Body of pancreas (tissue), 4 donors: ENCODE measurements around the gene KCNAB1. TPM values are rescaled to one million over a fixed set of nuclear protein-coding genes. Genes with fewer than 3 reads are reported as not detected.

ENCODE experiments used
- ATAC-seq: fragments of 150-250 bp; one replicate; pipeline ENCODE4 v1.9.1; 2016
- DNase-seq, 4 donors: peaks; one replicate each; pipeline ENCODE4 v3.0.0-alpha.2; 2019
- H3K27ac ChIP-seq, 4 donors: fragments of 200-600 bp; sonication (generic); 1 replicate in 3 of 4; 2 replicates in 1 of 4; pipeline versions ENCODE4 v1.5.1 to v1.6.1; 2016 to 2019; ENCODE audit warnings: mild to moderate bottlenecking in 1 of 4, mixed read lengths in 1 of 4, moderate library complexity in 1 of 4
- H3K27me3 ChIP-seq, 2 donors: fragments of 200-600 bp; sonication (generic); one replicate each; pipeline ENCODE4 v1.6.0; 2016; ENCODE audit warnings: mild to moderate bottlenecking in 1 of 2
- H3K36me3 ChIP-seq, 2 donors: fragments of 200-600 bp; sonication (generic); replicated peaks in 1 of 2; 2 replicates each; pipeline ENCODE4 v1.5.1; 2016; ENCODE audit warnings: low read depth in 2 of 2; ENCODE audit not compliant: insufficient read depth in 1 of 2
- H3K4me1 ChIP-seq: fragments of 200-600 bp; sonication (generic); one replicate; pipeline ENCODE4 v1.6.0; 2016
- H3K4me3 ChIP-seq, 2 donors: fragments of 200-600 bp; sonication (generic); 1 replicate in 1 of 2; 2 replicates in 1 of 2; pipeline ENCODE4 v1.5.1; 2016 to 2019
- H3K9me3 ChIP-seq, 3 donors: fragments of 200-600 bp; sonication (generic); 1 replicate in 2 of 3; 2 replicates in 1 of 3; pipeline ENCODE4 v1.5.1; 2016
- CTCF ChIP-seq, 7 experiments: fragments of 450-650 bp in 4 of 7; fragments of 200-600 bp in 3 of 7; sonication (generic) in 3 of 7; IDR thresholded peaks; one replicate each; pipeline ENCODE4 v1.5.1; 2016 to 2019; ENCODE audit warnings: antibody characterized with exemption in 7 of 7
- POLR2A ChIP-seq, 3 donors: fragments of 450-650 bp; IDR thresholded peaks; one replicate each; pipeline ENCODE4 v1.6.1; 2016; ENCODE audit warnings: antibody characterized with exemption in 3 of 3, mild to moderate bottlenecking in 2 of 3
- WGBS, 2 donors: methylation state at CpG; one replicate each; pipeline ENCODE4 v1.1.5; 2017; 5-methylcytosine and 5-hydroxymethylcytosine counted together
- intact Hi-C: fragments of 100-400 bp; cut with DNase I; formaldehyde crosslinking; loops from one replicate; pipeline ENCODE4 v1.15.1; 2023
- total RNA-seq, 2 donors: library from RNA; depleted of rRNA; stranded (reverse); fragments of >200 nt; gene quantifications; one replicate each; pipeline ENCODE4 v1.1.0, GENCODE V29; 2016

The KCNAB1 gene
- total RNA-seq, 2 donors from 2014 or later = 5.2 to 5.3 TPM

- H3K36me3 ChIP-seq = no peaks in the 10 kb centered on the region
- 81 to 91% methylated on average over 1 of the region's 1 CpG for WGBS, 2 donors
- intact Hi-C loops = no loop called here
- H3K4me1 ChIP-seq = peaks cover 11% of the 10 kb centered on the region
- ATAC-seq = no peak
- TF ChIP-seq CTCF (IDR thresholded peaks at IDR 0.05) = no peak
- no peak for TF ChIP-seq POLR2A (IDR thresholded peaks at IDR 0.05)
- H3K27ac ChIP-seq = no peak overlapping the region
- no peak overlapping the region for H3K4me3 ChIP-seq
- no peak for DNase-seq
- H3K9me3 ChIP-seq = no peaks in the 10 kb centered on the region
- H3K27me3 ChIP-seq = no peaks in the 10 kb centered on the region
Observed at GRCh38 chr3:156303001-156303707, 182.8 kb downstream of the KCNAB1 start.

GRCh38 chr3:156304406-156304805 lies 184.0 kb downstream of the KCNAB1 start:
- no peak overlapping the region for H3K4me3 ChIP-seq
- peak; percentile 56 for ATAC-seq
- H3K9me3 ChIP-seq = no peaks in the 10 kb centered on the region
- WGBS, 2 donors = 49 to 56% methylated on average over 3 of the region's 3 CpGs
- intact Hi-C loops = no loop called here
- TF ChIP-seq POLR2A (IDR thresholded peaks at IDR 0.05) (no peak), CTCF (IDR thresholded peaks at IDR 0.05) (no peak)
- no peaks in the 10 kb centered on the region for H3K36me3 ChIP-seq
- H3K4me1 ChIP-seq = peaks cover 11% of the 10 kb centered on the region
- H3K27ac ChIP-seq = peak overlapping the region in 2 of 4 donors; percentile 21 to 43
- no peak for DNase-seq
- no peaks in the 10 kb centered on the region for H3K27me3 ChIP-seq

DNA sequence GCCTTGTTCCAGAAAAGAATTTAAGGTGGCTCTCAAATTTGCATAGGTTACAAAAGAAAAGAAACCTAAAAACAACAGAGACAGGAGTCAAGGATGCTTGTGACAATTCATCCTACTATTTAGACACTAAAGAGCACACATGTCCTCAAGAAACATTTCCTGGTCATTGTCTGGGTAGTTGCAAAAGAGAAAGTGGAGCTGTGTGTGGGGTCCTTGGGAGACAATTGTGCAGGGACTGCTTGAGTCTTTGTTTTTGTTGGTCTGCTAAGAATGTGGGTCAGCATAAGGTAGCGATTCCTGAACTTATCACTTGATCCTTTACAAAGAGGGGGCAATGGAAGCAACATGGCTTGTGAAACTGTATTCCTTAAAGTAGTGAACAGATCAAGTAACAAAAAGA lies 185.3 kb downstream of the KCNAB1 start:
- 53 to 63% methylated on average over 1 of the region's 1 CpG for WGBS, 2 donors

GRCh38 chr3:156307704-156308103 lies 187.3 kb downstream of the KCNAB1 start:
- intact Hi-C loops = no loop called here
- Histone ChIP-seq H3K4me1 (peaks cover 11% of the 10 kb centered on the region), H3K4me3 (no peak overlapping the region), H3K9me3 (no peaks in the 10 kb centered on the region), H3K27ac (no peak overlapping the region), H3K27me3 (no peaks in the 10 kb centered on the region), H3K36me3 (no peaks in the 10 kb centered on the region)
- ATAC-seq = peak; percentile 45
- DNase-seq = peak; percentile 29 to 63 (median 54)
- TF ChIP-seq POLR2A (IDR thresholded peaks at IDR 0.05) (no peak), CTCF (IDR thresholded peaks at IDR 0.05) (no peak)
- 20 to 21% methylated on average over 4 of the region's 4 CpGs for WGBS, 2 donors

More for the DNA sequence above, 185.3 kb downstream of the KCNAB1 start:
- Histone ChIP-seq H3K4me3 (no peak overlapping the region), H3K4me1 (peaks cover 11% of the 10 kb centered on the region), H3K27ac (no peak overlapping the region), H3K36me3 (no peaks in the 10 kb centered on the region), H3K27me3 (no peaks in the 10 kb centered on the region), H3K9me3 (no peaks in the 10 kb centered on the region)
- DNase-seq (no peak), ATAC-seq (no peak)
- intact Hi-C loops = no loop called here
- TF ChIP-seq POLR2A (IDR thresholded peaks at IDR 0.05) (no peak), CTCF (IDR thresholded peaks at IDR 0.05) (no peak)

- H3K27ac ChIP-seq = no peak overlapping the region
- 75 to 77% methylated on average over 4 of the region's 4 CpGs for WGBS, 2 donors
- H3K4me1 ChIP-seq = no peaks in the 10 kb centered on the region
- H3K36me3 ChIP-seq = no peaks in the 10 kb centered on the region
- DNase-seq = no peak
- no peaks in the 10 kb centered on the region for H3K9me3 ChIP-seq
- H3K4me3 ChIP-seq = no peak overlapping the region
- intact Hi-C loops = no loop called here
- no peak for TF ChIP-seq POLR2A (IDR thresholded peaks at IDR 0.05)
- TF ChIP-seq CTCF (IDR thresholded peaks at IDR 0.05) = no peak
- no peak for ATAC-seq
- no peaks in the 10 kb centered on the region for H3K27me3 ChIP-seq
Observed at GRCh38 chr3:156311431-156311830, 191.1 kb downstream of the KCNAB1 start.
